Measurements from ENCODE around the gene CYS1.
"Not testable (repeated sequence)": the region's sequence is repeated elsewhere in the genome, so short reads cannot be mapped to it uniquely, and the experiment has no call there.

The CYS1 gene

DNA sequence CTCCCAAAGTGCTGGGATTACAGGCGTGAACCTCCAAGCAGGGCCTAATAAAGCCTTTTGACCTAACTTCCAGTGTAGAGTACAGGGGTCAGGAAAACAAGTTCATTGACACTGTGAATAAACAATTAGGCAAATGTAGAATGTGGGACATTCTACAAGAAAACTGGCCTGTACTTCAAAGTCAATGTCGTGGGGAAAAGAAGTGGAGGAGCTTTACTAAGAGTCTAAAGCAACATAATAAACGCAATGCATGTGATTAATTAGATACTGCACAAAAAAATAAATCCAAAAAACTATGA, 38.8 kb upstream of the CYS1 start:
- peaks cover 4% of the 10 kb centered on the region for H3K27me3 ChIP-seq (ENCODE audit: control insufficient read depth, insufficient read depth, low read length)
- no peak overlapping the region for H3K4me3 ChIP-seq (ENCODE audit: low read length)
- H3K36me3 ChIP-seq (ENCODE audit: control insufficient read depth, insufficient read depth, low read length), result no peaks in the 10 kb centered on the region
- peaks cover 12% of the 10 kb centered on the region for H3K4me1 ChIP-seq (ENCODE audit: control insufficient read depth, insufficient read depth, low read length)
- H3K9ac ChIP-seq (ENCODE audit: low read length), result no peak overlapping the region
- H3K27ac ChIP-seq (ENCODE audit: low read depth, low read length), result no peak overlapping the region

DNA sequence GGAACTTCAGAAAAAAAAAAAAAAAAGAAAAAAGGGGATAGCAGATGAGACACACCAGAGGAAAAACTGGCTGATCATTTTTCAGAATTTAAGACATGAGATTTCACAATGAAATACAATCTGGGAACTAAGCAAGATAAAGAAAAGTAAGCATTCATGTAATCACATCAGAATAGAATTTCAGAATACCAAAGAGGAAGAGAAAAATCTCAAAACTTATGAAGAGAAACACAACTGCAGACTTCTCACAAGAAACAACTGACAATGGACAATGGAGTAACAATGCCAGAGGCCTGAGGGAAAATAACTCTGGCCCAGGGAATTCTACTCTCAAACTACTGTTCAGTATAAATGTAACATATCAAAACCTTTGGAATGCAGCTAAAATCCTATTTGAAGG, 29.1 kb upstream of the CYS1 start:
- Histone ChIP-seq H3K27me3 (ENCODE audit: control insufficient read depth, insufficient read depth, low read length) (no peaks in the 10 kb centered on the region), H3K27ac (ENCODE audit: low read depth, low read length) (no peak overlapping the region), H3K4me1 (ENCODE audit: control insufficient read depth, insufficient read depth, low read length) (no peaks in the 10 kb centered on the region), H3K9ac (ENCODE audit: low read length) (no peak overlapping the region), H3K36me3 (ENCODE audit: control insufficient read depth, insufficient read depth, low read length) (no peaks in the 10 kb centered on the region), H3K4me3 (ENCODE audit: low read length) (no peak overlapping the region)

DNA sequence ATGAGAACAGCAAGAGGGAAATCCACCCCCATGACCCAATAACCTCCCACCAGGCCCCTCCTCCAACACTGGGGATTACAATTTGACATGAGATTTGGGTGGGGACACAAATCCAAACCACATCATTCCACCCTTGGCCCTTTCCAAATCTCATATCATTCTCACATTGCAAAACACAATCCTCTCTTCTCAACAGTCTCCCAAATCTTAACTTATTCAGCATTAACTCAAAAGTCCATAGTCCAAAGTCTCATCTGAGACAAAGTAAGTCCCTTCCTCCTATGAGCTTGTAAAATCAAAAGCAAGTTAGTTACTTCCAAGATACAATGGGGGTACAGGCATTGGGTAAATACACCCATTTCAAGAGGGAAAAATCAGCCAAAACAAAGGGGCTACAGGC, 24.7 kb upstream of the CYS1 start:
- H3K9ac ChIP-seq (ENCODE audit: low read length); H3K4me1 ChIP-seq (ENCODE audit: control insufficient read depth, insufficient read depth, low read length); H3K4me3 ChIP-seq (ENCODE audit: low read length); H3K27ac ChIP-seq (ENCODE audit: low read depth, low read length); H3K27me3 ChIP-seq (ENCODE audit: control insufficient read depth, insufficient read depth, low read length); H3K36me3 ChIP-seq (ENCODE audit: control insufficient read depth, insufficient read depth, low read length): not testable (repeated sequence)

GRCh38 chr2:10103179-10103578, 23.0 kb upstream of the CYS1 start:
- Histone ChIP-seq H3K36me3 (ENCODE audit: control insufficient read depth, insufficient read depth, low read length) (no peaks in the 10 kb centered on the region), H3K27me3 (ENCODE audit: control insufficient read depth, insufficient read depth, low read length) (no peaks in the 10 kb centered on the region), H3K4me1 (ENCODE audit: control insufficient read depth, insufficient read depth, low read length) (no peaks in the 10 kb centered on the region), H3K27ac (ENCODE audit: low read depth, low read length) (no peak overlapping the region), H3K9ac (ENCODE audit: low read length) (no peak overlapping the region), H3K4me3 (ENCODE audit: low read length) (no peak overlapping the region)

DNA sequence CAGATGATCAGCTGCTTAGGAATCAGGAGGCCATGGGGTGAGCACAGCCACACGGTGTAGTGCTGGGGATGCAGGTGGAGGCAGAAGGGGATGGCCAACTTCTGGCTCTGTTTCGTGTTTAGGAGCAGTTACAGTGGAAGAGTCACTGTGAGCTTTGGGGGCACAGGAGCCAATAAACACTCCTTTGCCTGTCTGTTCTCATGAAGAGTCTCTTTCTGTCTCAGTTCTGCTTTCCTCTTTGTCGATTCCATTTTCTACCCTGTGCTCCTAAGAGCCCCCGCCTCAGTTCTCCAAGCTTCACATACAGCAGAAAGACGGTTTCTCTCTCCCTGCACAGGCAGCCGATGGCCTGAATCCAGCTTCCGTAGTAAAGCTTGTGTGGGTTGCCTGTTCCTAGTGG, 21.3 kb upstream of the CYS1 start:
- H3K27me3 ChIP-seq (ENCODE audit: control insufficient read depth, insufficient read depth, low read length), result no peaks in the 10 kb centered on the region

DNA sequence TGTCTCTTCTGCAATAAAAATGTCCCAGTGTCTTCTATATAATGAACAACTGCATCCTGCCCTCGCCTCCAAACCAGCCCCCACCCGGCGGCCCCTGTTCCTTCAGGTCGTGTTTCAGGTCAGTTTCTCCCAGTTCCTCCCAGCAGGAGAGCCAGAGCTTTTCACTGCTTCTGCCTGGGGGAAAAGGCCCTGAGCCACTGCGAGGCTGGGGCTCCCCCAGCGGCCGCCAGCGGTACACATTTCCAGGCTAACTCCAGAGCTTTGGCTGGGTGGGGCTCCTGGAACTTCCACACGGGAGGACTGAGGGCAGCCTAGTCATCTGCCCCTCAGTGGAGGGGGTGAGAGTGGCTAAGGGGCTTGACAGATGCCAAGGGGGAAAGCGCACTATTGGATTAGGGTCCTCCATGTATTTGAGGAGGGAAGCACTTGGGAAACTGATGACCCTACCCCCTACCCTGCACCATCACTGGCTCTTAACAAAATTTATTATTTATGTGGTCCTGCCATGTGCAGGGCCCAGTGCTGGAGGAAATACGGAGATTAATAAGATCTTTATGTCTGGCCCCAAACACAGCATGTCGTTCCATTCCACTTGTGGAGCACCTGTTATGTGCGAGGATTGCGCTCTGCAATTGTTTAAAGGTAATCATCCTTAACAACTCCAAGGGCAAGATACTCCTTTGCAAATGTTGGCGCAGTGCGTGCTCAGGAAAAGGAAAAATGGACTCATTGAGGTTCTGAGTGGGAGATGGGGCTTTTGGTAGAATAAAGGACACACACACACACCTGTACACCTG, 17.3 kb upstream of the CYS1 start:
- no peak overlapping the region for H3K4me3 ChIP-seq (ENCODE audit: low read length)
- no peaks in the 10 kb centered on the region for H3K27me3 ChIP-seq (ENCODE audit: control insufficient read depth, insufficient read depth, low read length)
- peaks cover 3% of the 10 kb centered on the region for H3K4me1 ChIP-seq (ENCODE audit: control insufficient read depth, insufficient read depth, low read length)

More for the DNA sequence above, 21.3 kb upstream of the CYS1 start:
- Histone ChIP-seq H3K36me3 (ENCODE audit: control insufficient read depth, insufficient read depth, low read length) (no peaks in the 10 kb centered on the region), H3K9ac (ENCODE audit: low read length) (no peak overlapping the region), H3K4me3 (ENCODE audit: low read length) (no peak overlapping the region), H3K4me1 (ENCODE audit: control insufficient read depth, insufficient read depth, low read length) (peaks cover 3% of the 10 kb centered on the region), H3K27ac (ENCODE audit: low read depth, low read length) (no peak overlapping the region)

GRCh38 chr2:10096641-10097040, 16.4 kb upstream of the CYS1 start:
- H3K9ac ChIP-seq (ENCODE audit: low read length), result no peak overlapping the region
- no peaks in the 10 kb centered on the region for H3K27me3 ChIP-seq (ENCODE audit: control insufficient read depth, insufficient read depth, low read length)
- H3K4me3 ChIP-seq (ENCODE audit: low read length), result no peak overlapping the region
- H3K27ac ChIP-seq (ENCODE audit: low read depth, low read length), result no peak overlapping the region
- peaks cover 3% of the 10 kb centered on the region for H3K4me1 ChIP-seq (ENCODE audit: control insufficient read depth, insufficient read depth, low read length)
- H3K36me3 ChIP-seq (ENCODE audit: control insufficient read depth, insufficient read depth, low read length), result no peaks in the 10 kb centered on the region

More for the DNA sequence above, 17.3 kb upstream of the CYS1 start:
- no peak overlapping the region for H3K9ac ChIP-seq (ENCODE audit: low read length)
- no peaks in the 10 kb centered on the region for H3K36me3 ChIP-seq (ENCODE audit: control insufficient read depth, insufficient read depth, low read length)
- no peak overlapping the region for H3K27ac ChIP-seq (ENCODE audit: low read depth, low read length)

DNA sequence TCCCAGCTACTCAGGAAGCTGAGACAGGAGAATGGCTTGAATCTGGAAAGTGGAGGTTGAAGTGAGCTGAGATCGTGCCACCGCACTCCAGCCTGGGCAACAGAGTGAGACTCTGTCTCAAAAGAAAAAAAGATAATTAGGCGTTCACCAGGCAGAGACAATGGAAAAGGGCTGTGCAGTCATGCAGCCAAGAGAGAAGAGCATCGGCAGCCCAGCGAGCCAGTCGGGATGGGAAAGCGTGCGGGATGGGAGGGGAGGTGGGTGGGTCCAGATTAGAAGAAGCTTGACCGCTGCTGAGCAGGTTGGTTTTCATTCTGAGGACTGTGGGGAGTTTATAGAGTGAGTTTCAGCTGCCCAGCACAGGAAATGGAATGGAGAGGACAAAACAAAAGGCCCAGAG, 15.0 kb upstream of the CYS1 start:
- peaks cover 3% of the 10 kb centered on the region for H3K4me1 ChIP-seq (ENCODE audit: control insufficient read depth, insufficient read depth, low read length)
- no peak overlapping the region for H3K4me3 ChIP-seq (ENCODE audit: low read length)
- H3K27ac ChIP-seq (ENCODE audit: low read depth, low read length), result no peak overlapping the region
- H3K27me3 ChIP-seq (ENCODE audit: control insufficient read depth, insufficient read depth, low read length), result no peaks in the 10 kb centered on the region
- no peaks in the 10 kb centered on the region for H3K36me3 ChIP-seq (ENCODE audit: control insufficient read depth, insufficient read depth, low read length)
- H3K9ac ChIP-seq (ENCODE audit: low read length), result no peak overlapping the region

DNA sequence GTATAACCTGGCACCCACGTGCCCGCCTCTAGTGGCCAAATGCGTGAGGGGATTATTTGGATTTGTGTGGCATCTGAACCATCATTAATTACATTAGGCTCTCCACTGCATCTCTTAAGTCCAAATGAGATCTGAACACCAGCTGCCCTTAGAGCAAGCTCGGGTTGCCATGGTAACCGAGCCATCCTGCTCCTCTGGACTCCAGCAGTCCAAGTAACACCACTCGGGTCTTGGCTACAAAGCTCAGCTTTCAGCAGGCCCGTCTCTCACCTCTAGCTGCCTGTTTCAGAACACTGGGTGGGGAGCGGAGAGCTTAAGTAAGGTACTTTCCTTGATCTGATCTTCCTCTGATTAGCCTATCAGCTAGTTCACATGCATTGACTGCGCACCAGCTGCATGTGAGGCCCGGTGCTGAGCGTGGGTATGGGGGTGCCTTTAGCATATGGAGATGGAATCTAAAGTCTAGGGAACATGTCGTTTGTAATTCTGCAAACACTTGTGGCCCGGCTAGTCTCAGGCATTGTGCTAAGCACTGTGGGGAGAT, 14.1 kb upstream of the CYS1 start:
- Histone ChIP-seq H3K27ac (ENCODE audit: low read depth, low read length) (no peak overlapping the region), H3K4me1 (ENCODE audit: control insufficient read depth, insufficient read depth, low read length) (peaks cover 3% of the 10 kb centered on the region), H3K4me3 (ENCODE audit: low read length) (no peak overlapping the region), H3K9ac (ENCODE audit: low read length) (no peak overlapping the region), H3K27me3 (ENCODE audit: control insufficient read depth, insufficient read depth, low read length) (no peaks in the 10 kb centered on the region), H3K36me3 (ENCODE audit: control insufficient read depth, insufficient read depth, low read length) (no peaks in the 10 kb centered on the region)

- H3K4me3 ChIP-seq (ENCODE audit: low read length), result peak overlapping the region; percentile 30
Observed at GRCh38 chr2:10091889-10092244, 11.7 kb upstream of the CYS1 start.

DNA sequence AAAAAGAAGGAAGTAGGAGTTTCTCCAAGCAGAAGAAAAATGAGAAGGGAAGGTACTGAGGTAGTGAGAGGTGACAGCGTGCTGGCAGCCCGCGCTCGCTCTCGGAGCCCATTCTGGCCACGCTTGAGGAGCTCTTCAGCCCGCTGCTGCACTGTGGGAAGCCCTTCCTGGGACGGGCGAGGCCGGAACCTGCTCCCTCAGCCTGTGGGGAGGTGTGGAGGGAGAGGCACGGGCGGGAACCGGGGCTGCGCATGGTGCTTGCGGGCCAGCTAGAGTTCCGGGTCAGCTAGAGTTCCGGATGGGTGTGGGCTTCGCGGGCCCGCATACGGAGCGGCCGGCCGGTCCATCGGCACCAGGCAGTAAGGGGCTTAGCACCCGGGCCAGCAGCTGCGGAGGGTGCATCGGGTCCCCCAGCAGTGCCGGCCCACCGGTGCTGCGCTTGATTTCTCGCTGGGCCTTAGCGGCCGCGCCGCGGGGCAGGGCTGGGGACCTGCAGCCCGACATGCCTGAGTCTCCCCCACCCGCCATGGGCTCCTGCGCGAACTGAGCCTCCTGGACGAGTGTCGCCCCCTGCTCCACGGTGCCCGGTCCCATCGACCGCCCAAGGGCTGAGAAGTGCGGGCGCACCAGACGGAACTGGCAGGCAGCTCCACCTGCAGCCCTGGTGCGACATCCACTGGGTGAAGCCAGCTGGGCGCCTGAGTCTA, 11.1 kb upstream of the CYS1 start:
- Histone ChIP-seq H3K9ac (ENCODE audit: low read length) (no peak overlapping the region), H3K36me3 (ENCODE audit: control insufficient read depth, insufficient read depth, low read length) (no peaks in the 10 kb centered on the region), H3K4me3 (ENCODE audit: low read length) (peak overlapping the region; percentile 30), H3K4me1 (ENCODE audit: control insufficient read depth, insufficient read depth, low read length) (no peaks in the 10 kb centered on the region), H3K27me3 (ENCODE audit: control insufficient read depth, insufficient read depth, low read length) (no peaks in the 10 kb centered on the region), H3K27ac (ENCODE audit: low read depth, low read length) (no peak overlapping the region)

More at GRCh38 chr2:10091889-10092244, 11.7 kb upstream of the CYS1 start:
- not testable (repeated sequence) for H3K27me3 ChIP-seq (ENCODE audit: control insufficient read depth, insufficient read depth, low read length); H3K4me1 ChIP-seq (ENCODE audit: control insufficient read depth, insufficient read depth, low read length); H3K9ac ChIP-seq (ENCODE audit: low read length); H3K36me3 ChIP-seq (ENCODE audit: control insufficient read depth, insufficient read depth, low read length); H3K27ac ChIP-seq (ENCODE audit: low read depth, low read length)

DNA sequence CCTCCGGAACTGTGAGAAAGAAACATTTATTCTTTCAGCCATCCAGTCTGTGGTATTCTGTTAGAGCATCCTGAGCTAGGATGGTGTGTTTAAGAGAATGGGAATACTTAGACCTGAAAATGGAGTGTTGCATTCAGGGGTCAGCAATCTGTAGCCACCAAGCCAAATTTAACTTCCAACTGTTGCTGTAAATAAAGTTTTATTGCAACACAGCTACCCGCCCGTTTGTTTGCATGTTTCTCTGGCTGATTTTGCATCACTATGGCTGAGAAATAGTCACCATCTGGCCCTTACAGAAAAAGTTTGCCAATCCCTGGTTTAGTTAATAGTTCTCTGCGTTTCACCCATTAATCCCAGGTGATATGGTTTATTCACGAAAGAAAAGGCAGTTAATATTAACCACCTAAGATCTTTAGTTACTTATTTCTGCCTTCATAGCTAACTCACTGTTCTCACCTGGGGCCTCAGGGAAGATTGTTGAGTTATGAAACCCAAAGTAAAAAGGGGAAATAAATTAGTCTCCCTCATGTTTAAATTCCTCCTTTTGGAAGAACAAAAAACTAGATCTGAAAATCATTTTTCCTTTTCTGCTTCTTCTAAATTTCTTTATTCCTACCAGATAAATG, 9.5 kb upstream of the CYS1 start:
- no peaks in the 10 kb centered on the region for H3K4me1 ChIP-seq (ENCODE audit: control insufficient read depth, insufficient read depth, low read length)
- H3K9ac ChIP-seq (ENCODE audit: low read length), result no peak overlapping the region
- no peaks in the 10 kb centered on the region for H3K27me3 ChIP-seq (ENCODE audit: control insufficient read depth, insufficient read depth, low read length)
- no peaks in the 10 kb centered on the region for H3K36me3 ChIP-seq (ENCODE audit: control insufficient read depth, insufficient read depth, low read length)
- no peak overlapping the region for H3K27ac ChIP-seq (ENCODE audit: low read depth, low read length)
- no peak overlapping the region for H3K4me3 ChIP-seq (ENCODE audit: low read length)

Measured in rectal smooth muscle tissue (tissue), 1 donor.